IgD-negative memory B cell (primary cell): ENCODE data around the gene RELN. TPM values are rescaled to one million over a fixed set of nuclear protein-coding genes. Genes with fewer than 3 reads are reported as not detected.

Experiments used
- H3K27ac Mint-ChIP-seq, 3 donors: one replicate each; pipeline ENCODE4 v1.8.0; 2020 to 2022; ENCODE audit warnings: mild to moderate bottlenecking in 3 of 3, mixed read lengths in 3 of 3, moderate library complexity in 1 of 3
- H3K27me3 Mint-ChIP-seq: one replicate; pipeline ENCODE4 v1.8.0; 2021; ENCODE audit warnings: mixed read lengths
- H3K36me3 Mint-ChIP-seq: one replicate; pipeline ENCODE4 v1.8.0; 2020; ENCODE audit warnings: mild to moderate bottlenecking, mixed read lengths
- H3K4me1 Mint-ChIP-seq, 3 donors: one replicate each; pipeline ENCODE4 v1.8.0; 2020 to 2022; ENCODE audit warnings: mixed read lengths in 3 of 3, mild to moderate bottlenecking in 1 of 3
- H3K4me3 Mint-ChIP-seq, 4 donors: one replicate each; pipeline ENCODE4 v1.8.0; 2020 to 2022; ENCODE audit warnings: mild to moderate bottlenecking in 4 of 4, mixed read lengths in 4 of 4, moderate library complexity in 3 of 4
- H3K9me3 Mint-ChIP-seq, 3 donors: one replicate each; pipeline ENCODE4 v1.8.0; 2020 to 2021; ENCODE audit warnings: mixed read lengths in 3 of 3, mild to moderate bottlenecking in 1 of 3
- polyA plus RNA-seq: library from polyadenylated mRNA; unstranded; fragments of 300-500 nt; fragmentation: Illumina TruSeq; gene quantifications from one replicate; pipeline ENCODE4 v1.2.3, GENCODE V29; 2021

Gene RELN
- polyA plus RNA-seq, 1 donor from 2014 or later: not detected

DNA sequence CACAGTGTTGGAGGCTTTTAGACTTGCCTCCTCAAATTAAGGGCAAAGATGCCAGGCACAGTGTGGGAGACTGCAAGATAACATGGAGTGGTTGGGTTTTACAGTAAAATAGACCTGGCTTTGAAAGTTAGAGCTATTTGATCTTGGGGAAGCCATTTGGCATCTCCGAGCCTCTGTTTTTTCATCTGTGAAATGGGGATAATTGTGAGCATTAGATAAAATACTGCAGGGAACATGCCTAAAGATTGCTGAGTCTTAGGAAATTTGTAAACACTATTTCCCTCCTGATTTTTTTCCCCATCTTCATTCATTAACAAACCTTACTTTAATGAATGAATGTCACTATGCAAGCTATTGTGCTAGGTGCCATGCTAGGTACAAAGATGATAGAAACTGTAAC lies 302.2 kb downstream of the RELN start:
- H3K36me3 Mint-ChIP-seq: no peaks in the 10 kb centered on the region
- H3K4me3 Mint-ChIP-seq: no peak overlapping the region

DNA sequence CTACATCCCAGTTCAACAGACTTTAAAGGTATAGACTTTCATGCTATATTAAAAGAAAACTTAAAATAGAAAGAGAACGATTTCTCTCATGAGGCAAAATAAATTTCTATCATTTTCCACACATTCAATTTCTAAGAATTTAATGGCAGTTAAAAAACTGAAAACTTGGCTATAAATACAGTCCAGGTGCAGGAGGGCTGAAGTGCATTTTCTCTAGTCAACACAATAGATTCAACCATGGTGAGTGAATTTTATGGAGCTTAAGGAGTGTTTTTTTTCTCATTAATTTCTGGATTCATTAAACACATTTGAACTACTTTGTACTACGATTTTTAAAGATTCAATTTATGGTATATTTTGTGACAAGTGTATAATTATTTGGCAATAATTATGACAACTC lies 302.7 kb downstream of the RELN start:
- Mint-ChIP-seq H3K27me3 (peaks cover 2% of the 10 kb centered on the region), H3K27ac (no peak overlapping the region), H3K4me1 (no peaks in the 10 kb centered on the region), H3K36me3 (no peaks in the 10 kb centered on the region), H3K4me3 (no peak overlapping the region), H3K9me3 (peaks cover 0 to 2% (median 0%) of the 10 kb centered on the region in 3 donors)

More for the DNA sequence above, 302.2 kb downstream of the RELN start:
- Mint-ChIP-seq H3K4me1 (no peaks in the 10 kb centered on the region), H3K27ac (no peak overlapping the region), H3K27me3 (peaks cover 2% of the 10 kb centered on the region), H3K9me3 (peaks cover 0 to 2% (median 0%) of the 10 kb centered on the region in 3 donors)

DNA sequence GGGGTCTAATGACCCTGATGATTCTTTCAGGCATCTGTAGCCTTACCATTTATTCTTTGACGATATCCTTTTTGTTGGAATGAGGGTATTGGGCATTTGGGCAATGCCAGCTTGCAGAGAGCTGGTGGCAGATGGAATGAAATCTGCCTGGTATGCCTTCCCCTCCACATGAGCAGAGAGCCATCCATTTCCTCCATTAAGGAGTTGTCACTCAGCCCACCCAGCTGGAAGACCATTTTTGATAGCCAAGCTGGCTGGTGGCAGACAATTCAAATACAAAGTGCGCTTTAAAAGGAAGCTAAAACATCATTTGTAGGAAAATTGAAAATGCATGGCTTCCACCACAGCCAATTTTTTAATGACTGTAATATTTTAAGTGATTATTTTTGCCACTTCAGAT lies 303.4 kb downstream of the RELN start:
- Mint-ChIP-seq H3K27ac (no peak overlapping the region), H3K9me3 (peaks cover 0 to 2% (median 0%) of the 10 kb centered on the region in 3 donors), H3K4me3 (no peak overlapping the region), H3K4me1 (no peaks in the 10 kb centered on the region), H3K36me3 (peaks cover under 1% of the 10 kb centered on the region), H3K27me3 (peaks cover 2% of the 10 kb centered on the region)

DNA sequence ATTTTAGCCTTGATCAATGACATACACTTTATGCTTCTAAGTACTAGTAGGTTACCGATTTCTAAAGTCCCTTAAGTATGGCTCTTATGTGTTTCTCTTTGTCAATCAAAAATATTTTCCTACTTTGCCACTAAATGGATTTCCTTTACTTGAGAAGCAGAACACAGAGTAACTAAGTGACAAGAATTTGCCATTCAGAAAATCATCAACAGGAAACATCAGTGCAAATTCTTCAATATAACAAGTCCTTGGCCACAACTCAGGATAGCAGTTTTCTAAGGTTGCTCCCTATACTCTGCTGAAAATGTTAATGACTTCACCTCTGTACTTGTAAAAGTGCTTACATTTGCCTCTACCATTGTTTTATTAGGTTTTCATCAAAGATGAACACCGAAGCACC lies 303.8 kb downstream of the RELN start:
- peaks cover 0 to 2% (median 0%) of the 10 kb centered on the region in 3 donors for H3K9me3 Mint-ChIP-seq
- peaks cover 2% of the 10 kb centered on the region for H3K36me3 Mint-ChIP-seq
- H3K4me1 Mint-ChIP-seq: no peaks in the 10 kb centered on the region
- H3K27me3 Mint-ChIP-seq: peaks cover 2% of the 10 kb centered on the region
- H3K4me3 Mint-ChIP-seq: no peak overlapping the region
- H3K27ac Mint-ChIP-seq: no peak overlapping the region

DNA sequence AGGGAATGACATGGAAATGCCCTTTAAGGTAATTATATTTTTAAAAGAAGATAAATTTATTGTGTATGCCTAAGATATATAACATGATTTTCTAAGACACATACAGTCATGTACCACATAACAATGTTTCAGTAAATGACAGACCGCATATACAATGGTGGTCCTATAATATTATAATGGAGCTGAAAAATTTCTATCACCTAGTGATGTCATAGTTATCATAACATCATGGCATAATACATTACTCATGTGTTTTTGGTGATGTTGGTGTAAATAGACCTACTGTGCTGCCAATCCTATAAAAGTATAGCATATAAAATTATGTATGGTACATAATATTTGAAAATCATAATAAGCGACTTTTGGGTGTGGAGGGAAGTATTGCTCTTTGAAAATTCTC lies 306.1 kb downstream of the RELN start:
- peaks cover 3% of the 10 kb centered on the region for H3K27me3 Mint-ChIP-seq
- no peak overlapping the region for H3K4me3 Mint-ChIP-seq
- no peak overlapping the region for H3K27ac Mint-ChIP-seq
- H3K4me1 Mint-ChIP-seq: no peaks in the 10 kb centered on the region
- H3K36me3 Mint-ChIP-seq: peaks cover 2% of the 10 kb centered on the region
- peaks cover 0 to 2% (median 0%) of the 10 kb centered on the region in 3 donors for H3K9me3 Mint-ChIP-seq

DNA sequence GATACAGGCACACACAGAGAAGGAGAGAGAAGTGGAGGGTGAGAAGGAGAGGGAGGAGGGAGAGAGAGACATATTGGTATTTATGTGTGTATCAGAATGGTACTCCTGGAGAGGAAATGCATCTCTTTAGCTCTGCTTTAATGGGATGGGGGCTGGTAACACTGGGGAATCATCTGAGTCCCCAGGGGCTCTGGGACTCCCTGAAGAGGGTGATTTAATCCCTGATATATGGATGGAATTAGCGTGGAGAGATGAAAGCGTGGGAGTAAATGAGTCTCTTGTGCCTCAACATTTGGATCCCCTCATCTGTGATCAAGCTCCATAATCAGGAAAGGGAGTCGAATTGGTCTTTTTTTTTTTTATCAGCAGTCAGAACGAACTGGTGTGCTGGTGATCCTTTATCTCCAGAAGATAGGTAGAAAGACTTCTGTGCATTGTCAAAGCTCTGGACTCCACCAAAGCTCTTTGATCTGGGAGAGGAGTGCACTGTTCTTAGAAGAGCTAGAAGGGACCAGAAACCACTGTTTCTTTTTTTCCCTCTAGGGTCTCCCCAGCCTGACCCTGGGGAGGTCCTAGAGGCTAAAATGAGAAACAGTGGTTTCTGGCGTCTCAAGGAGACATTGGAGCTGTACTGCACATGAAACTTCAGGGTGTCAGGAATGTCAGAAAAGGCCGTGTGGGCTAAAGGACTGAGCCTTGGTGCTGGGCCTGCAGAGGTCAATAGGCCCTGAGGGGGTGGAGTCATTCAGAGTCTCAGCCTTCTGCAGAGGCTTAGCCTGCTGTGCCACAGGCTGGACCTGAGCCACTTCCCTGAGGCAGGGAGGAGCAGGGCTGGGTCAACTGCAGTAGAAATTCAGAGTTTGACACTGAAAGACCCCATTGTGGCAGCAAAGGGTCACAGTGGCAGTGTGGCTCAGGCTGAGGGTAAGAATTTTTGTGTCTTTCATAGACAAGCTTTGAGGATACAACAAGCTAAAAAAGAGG lies 309.0 kb downstream of the RELN start:
- no peak overlapping the region for H3K27ac Mint-ChIP-seq
- no peaks in the 10 kb centered on the region for H3K9me3 Mint-ChIP-seq
- no peaks in the 10 kb centered on the region for H3K4me1 Mint-ChIP-seq
- peaks cover 1% of the 10 kb centered on the region for H3K27me3 Mint-ChIP-seq
- H3K4me3 Mint-ChIP-seq: no peak overlapping the region
- peaks cover 2% of the 10 kb centered on the region for H3K36me3 Mint-ChIP-seq

DNA sequence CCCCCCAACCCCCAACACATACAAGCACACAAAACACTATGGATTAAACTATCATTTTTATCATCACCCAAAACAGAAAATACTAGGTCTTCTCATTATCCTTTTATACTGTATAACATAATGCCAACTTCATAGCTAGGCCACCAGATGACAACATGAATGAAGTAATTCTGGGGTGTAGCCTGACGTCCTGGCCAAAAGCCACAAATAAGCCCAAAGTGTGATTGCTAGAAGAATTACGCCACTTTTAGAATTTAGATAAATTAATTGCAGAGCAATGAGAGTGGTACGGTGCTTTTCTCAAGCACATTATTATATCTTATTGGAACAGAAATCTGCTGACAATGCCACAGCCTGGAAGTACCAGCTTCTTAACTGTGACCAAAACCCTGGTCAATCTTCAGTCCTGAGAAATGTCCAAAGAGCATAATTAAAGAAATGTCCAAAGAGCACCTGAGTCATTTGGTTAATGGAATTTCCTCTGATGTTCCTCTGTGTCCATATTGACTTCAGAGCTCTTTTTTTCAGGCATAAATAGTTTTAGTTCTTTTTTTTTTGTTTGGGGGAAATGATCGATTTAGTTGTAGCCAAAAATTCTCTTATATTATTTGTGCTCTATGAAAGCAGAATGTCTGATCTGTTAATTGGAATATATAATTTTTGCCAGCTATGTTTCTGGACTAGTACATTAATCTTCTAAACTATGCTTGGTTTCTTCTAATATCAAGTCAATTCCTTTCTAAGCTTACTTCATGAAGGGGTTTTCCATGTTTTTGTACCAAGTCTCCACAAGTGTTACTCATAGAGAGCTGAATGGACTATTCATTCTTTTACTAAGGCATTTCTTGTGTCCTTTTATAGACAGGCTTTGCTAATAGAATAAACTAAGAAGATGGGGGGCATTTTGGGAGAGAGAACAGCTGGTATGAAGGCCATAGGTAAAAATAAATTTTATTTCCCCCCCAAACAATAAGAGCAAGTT lies 310.0 kb downstream of the RELN start:
- Mint-ChIP-seq H3K27ac (no peak overlapping the region), H3K27me3 (peaks cover 1% of the 10 kb centered on the region), H3K4me3 (no peak overlapping the region), H3K9me3 (no peaks in the 10 kb centered on the region), H3K4me1 (no peaks in the 10 kb centered on the region), H3K36me3 (peaks cover 2% of the 10 kb centered on the region)

DNA sequence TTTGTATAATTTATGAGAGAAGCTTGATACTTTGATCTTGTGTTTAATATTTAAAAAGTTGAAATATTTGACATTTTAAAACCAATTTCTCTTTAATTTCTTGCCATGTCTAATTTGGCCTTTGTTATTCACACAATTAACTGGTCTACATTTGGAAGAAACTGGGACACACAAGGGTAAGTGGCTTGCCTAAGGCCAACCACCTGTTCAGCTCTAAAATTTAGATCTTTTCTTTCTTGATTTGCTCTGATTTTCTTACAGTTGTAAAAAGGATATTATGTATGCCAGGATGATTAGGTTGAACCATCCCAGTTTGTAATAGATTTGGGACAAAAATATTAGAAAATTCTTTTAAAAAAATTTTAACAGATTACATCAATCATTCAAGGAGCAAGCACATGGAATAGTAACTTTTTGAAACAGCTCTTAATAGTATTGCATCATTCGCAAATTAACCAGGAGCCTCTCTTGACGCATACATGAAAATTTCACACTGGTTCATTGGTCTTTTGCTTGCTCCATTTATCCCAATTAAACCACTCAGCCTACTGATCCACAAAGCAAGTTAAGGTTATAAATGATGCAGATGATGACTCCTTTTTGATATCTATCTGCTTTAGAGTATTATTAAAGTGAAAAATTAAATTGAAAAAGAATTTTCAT lies 321.0 kb downstream of the RELN start:
- Mint-ChIP-seq H3K9me3 (no peaks in the 10 kb centered on the region), H3K4me3 (no peak overlapping the region), H3K27ac (no peak overlapping the region), H3K27me3 (peaks cover under 1% of the 10 kb centered on the region), H3K4me1 (no peaks in the 10 kb centered on the region), H3K36me3 (no peaks in the 10 kb centered on the region)

DNA sequence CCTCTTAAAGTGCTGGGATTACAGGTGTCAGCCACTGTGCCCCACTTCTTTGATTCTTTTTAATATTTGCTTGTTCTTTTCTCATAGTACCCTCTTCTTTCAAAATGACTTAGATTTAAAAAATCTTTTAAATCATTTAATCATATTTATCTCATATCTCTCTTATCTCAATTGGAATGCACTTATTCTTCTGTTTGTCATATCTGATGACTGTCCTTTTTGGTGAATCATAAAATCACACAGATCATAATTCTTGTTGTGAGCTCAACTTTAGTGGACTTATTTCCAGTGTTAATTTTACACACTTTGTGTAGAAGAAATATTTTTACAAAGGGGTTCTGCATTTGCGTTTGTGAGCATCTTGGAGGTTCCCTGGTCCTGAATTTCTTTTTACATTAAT lies 323.1 kb downstream of the RELN start:
- Mint-ChIP-seq H3K4me3 (no peak overlapping the region), H3K4me1 (no peaks in the 10 kb centered on the region), H3K27me3 (no peaks in the 10 kb centered on the region), H3K36me3 (no peaks in the 10 kb centered on the region), H3K27ac (no peak overlapping the region), H3K9me3 (no peaks in the 10 kb centered on the region)

DNA sequence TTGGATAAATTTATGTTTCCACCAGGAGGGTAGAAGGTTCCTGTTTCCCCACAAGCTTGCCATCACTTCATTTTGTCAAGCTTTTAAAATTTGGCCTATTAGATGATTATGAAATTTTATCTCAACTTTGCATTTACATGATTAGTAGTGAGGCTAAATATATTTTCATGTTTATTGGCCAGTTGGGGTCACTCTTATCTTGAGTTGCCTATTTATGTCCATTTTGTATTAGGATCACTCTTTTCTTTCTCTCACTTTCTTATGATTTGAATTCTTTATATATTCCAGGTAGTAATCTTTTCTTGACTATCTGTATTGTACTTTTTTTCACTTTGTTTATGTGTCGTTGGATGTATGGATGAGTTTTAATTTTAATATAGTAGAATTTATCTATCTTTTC lies 324.9 kb downstream of the RELN start:
- H3K9me3 Mint-ChIP-seq: no peaks in the 10 kb centered on the region
- H3K4me1 Mint-ChIP-seq: no peaks in the 10 kb centered on the region
- no peak overlapping the region for H3K4me3 Mint-ChIP-seq
- H3K27ac Mint-ChIP-seq: no peak overlapping the region
- H3K27me3 Mint-ChIP-seq: no peaks in the 10 kb centered on the region
- no peaks in the 10 kb centered on the region for H3K36me3 Mint-ChIP-seq

DNA sequence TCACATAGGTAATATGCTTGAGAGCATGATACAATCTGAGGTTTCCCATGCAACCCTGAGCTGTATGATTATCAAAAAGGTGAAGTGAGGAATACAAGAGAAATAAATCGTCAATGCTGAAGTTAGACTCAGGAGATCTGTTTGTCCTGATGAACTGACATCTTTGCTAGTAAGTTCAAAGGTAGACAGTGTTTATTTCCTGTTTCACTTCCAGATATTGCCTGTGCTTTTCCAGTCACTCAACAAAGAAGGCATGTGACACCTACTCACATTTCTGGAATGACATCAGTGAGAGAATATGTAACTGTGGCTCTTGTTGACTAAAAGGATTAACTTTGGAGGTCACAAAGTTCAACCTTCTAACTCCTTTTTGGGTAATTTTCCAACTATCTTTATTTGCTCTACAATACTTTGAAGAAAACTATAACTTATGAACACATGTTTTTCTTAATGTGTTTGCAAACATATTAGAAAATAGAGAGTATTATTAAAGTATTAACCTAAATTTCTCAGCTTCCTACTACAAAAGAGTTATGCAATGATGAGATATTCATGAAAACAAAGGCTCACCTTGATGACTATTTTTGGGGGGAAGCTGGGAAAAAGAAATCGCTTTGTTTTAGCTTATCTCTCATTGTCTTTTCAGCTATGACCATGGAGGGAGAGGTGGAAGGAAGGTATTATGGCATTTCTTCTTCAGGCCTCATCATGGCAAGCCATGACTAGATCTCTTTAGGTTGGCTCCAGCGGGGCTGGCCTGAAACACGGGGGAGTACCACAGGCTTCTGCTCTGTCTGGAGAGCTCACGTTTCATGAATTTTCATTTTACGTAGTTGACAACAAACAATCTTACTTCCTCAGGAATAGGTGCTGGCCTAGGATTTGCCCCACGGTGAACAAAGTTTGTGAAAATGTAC lies 328.7 kb downstream of the RELN start:
- H3K27ac Mint-ChIP-seq: no peak overlapping the region
- H3K27me3 Mint-ChIP-seq: no peaks in the 10 kb centered on the region
- H3K4me1 Mint-ChIP-seq: no peaks in the 10 kb centered on the region
- H3K9me3 Mint-ChIP-seq: no peaks in the 10 kb centered on the region
- no peaks in the 10 kb centered on the region for H3K36me3 Mint-ChIP-seq
- H3K4me3 Mint-ChIP-seq: no peak overlapping the region

DNA sequence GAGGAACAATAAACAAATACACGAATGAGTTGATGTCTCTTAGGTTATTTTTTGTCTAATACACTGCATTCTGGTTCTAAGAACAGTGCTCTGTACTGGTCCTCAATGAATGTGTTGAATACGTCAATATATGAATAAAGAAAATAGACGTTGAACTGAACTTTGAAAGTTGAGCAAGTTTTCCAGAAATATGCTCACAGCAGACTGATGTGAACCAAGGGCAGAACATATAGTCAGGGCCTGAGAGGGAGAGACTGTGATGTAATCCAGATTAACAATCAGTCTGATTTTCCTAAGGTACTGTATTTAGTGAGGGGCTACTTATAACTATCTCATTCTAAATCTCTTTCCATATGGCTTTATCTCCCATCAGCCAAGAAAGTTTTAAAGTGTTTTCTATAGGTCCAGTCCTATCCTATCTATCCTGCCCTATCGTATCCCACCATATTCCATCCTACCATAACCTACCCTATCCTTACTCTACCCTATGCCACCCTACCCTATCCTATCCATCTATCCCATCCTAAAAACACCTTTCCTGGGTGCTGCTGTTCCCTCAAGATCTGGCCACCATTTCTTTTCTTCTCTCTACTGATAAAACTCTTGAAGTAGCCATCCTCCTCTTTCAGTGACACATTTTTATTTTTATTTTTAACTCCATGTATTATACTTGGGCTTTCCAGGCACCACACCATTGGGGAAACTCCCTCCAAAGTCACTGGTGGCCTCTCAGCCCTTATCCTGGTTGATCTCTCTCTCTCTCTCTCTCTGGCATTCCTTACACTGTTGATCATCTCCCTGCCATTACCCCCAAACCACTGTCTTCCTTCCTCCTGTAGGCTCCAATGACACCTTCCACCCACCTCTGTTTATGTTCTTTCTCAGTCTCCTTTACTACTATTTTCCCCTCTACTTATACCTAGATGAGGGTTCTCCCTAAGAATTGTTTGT lies 331.1 kb downstream of the RELN start:
- Mint-ChIP-seq H3K36me3 (no peaks in the 10 kb centered on the region), H3K27me3 (no peaks in the 10 kb centered on the region), H3K9me3 (no peaks in the 10 kb centered on the region), H3K4me3 (no peak overlapping the region), H3K27ac (no peak overlapping the region), H3K4me1 (no peaks in the 10 kb centered on the region)

DNA sequence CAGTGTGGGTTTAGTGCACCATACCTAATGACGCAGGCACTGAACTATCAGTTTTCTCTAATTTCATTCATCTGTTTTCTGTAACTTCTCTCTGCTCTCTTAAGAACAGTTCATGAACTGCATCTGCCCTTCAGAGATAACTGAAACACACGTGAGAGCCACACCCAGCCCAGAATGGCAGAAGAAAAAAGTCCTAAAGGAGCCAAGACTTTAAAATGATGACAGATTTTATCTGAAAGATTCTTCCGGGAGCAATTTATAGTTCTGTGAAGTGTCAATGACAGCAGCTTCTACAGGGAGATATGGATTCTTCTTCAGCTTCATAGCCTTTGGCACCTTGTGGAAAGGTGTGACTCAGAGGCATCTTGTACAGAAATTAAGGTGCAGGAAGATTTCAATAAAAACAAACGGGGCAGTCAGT lies 332.0 kb downstream of the RELN start:
- Mint-ChIP-seq H3K4me1 (no peaks in the 10 kb centered on the region), H3K36me3 (no peaks in the 10 kb centered on the region), H3K27me3 (peaks cover 3% of the 10 kb centered on the region), H3K4me3 (no peak overlapping the region), H3K27ac (no peak overlapping the region), H3K9me3 (peaks cover 0 to 2% (median 0%) of the 10 kb centered on the region in 3 donors)
